ENCODE results near the gene C19orf67.

The C19orf67 gene

GRCh38 chr19:14081797-14082674, 3.5 kb downstream of the C19orf67 start:
- no peak for DNase-seq

GRCh38 chr19:14080887-14081796, 4.4 kb downstream of the C19orf67 start:
- peak; percentile 85 to 87 for DNase-seq

- no peak for DNase-seq
Measured at GRCh38 chr19:14078411-14078810, 7.2 kb downstream of the C19orf67 start.

- DNase-seq, result no peak
Measured at GRCh38 chr19:14073925-14074838, 11.4 kb downstream of the C19orf67 start.

GRCh38 chr19:14073261-14073924, 12.2 kb downstream of the C19orf67 start:
- DNase-seq, result peak in 1 of 2 experiments; percentile 11

GRCh38 chr19:14072535-14073260, 12.9 kb downstream of the C19orf67 start, which contains the start of gene MISP3:
TSS of gene MISP3 (plus strand) at chr19:14072786. CDS start at chr19:14073310, 524 bp downstream.
- no peak for DNase-seq

- no peak for DNase-seq
Measured at GRCh38 chr19:14070268-14071050, 15.1 kb downstream of the C19orf67 start.

- DNase-seq, result no peak
Measured at GRCh38 chr19:14066134-14066533, 19.4 kb downstream of the C19orf67 start.

GRCh38 chr19:14063105-14063504, 22.5 kb downstream of the C19orf67 start:
- DNase-seq, result no peak

GRCh38 chr19:14062558-14062855, 23.1 kb downstream of the C19orf67 start:
- no peak for DNase-seq

- DNase-seq, result no peak
Measured at GRCh38 chr19:14061751-14062557, 23.6 kb downstream of the C19orf67 start, which contains the start of gene PALM3. TSS of gene PALM3 (minus strand) at chr19:14062076. CDS start at chr19:14061980, 96 bp downstream.

GRCh38 chr19:14061081-14061749, 24.4 kb downstream of the C19orf67 start:
- no peak for DNase-seq

GRCh38 chr19:14059652-14060155, 25.9 kb downstream of the C19orf67 start:
- no peak for DNase-seq

- DNase-seq, result no peak
Measured at GRCh38 chr19:14059093-14059480, 26.5 kb downstream of the C19orf67 start.

- no peak for DNase-seq
Measured at GRCh38 chr19:14058182-14059092, 27.1 kb downstream of the C19orf67 start.

- DNase-seq, result no peak
Measured at GRCh38 chr19:14056741-14057356, 28.7 kb downstream of the C19orf67 start.

GRCh38 chr19:14056069-14056666, 29.4 kb downstream of the C19orf67 start:
- no peak for DNase-seq
